Measurements from ENCODE around the gene PDLIM7.
A peak's percentile ranks its signal among the peaks of the same experiment; 100 is the strongest.

PDLIM7 gene

GRCh38 chr5:177478711-177479646, 18.4 kb downstream of the PDLIM7 start:
- TF ChIP-seq POLR2AphosphoS5 (IDR thresholded peaks at IDR 0.05; ENCODE audit: low read depth) (peak; percentile 66), SPI1 (IDR thresholded peaks at IDR 0.05; ENCODE audit: borderline replicate concordance, low read depth) (peak; percentile 75; the same call in 1 of the 2 replicates), CTCF (IDR thresholded peaks at IDR 0.05; ENCODE audit: insufficient read depth, low read length) (no peak)
- Histone ChIP-seq H3K27me3 (ENCODE audit: insufficient read depth, poor library complexity, severe bottlenecking) (no peaks in the 10 kb centered on the region), H3K4me3 (replicated peaks; ENCODE audit: insufficient read depth, low read length) (no peak overlapping the region), H3K27ac (replicated peaks) (peak overlapping the region; percentile 83)
- DNase-seq (ENCODE audit: low read depth in 1 of 2, low spot score in 1 of 2), result peak; percentile 79 to 97

- DNase-seq (ENCODE audit: low read depth in 1 of 2, low spot score in 1 of 2), result no peak
- no peak for TF ChIP-seq GABPA (IDR thresholded peaks at IDR 0.05; ENCODE audit: low read depth)
- H3K4me3 ChIP-seq (replicated peaks; ENCODE audit: insufficient read depth, low read length), result no peak overlapping the region
- H3K27ac ChIP-seq (replicated peaks), result peak overlapping the region; percentile 83
- H3K27me3 ChIP-seq (ENCODE audit: insufficient read depth, poor library complexity, severe bottlenecking), result no peaks in the 10 kb centered on the region
Observed at GRCh38 chr5:177477701-177478477, 19.5 kb downstream of the PDLIM7 start.

GRCh38 chr5:177476531-177477233, 20.7 kb downstream of the PDLIM7 start:
- Histone ChIP-seq H3K4me3 (replicated peaks; ENCODE audit: insufficient read depth, low read length) (no peak overlapping the region), H3K27ac (replicated peaks) (no peak overlapping the region), H3K27me3 (ENCODE audit: insufficient read depth, poor library complexity, severe bottlenecking) (no peaks in the 10 kb centered on the region)
- no peak for DNase-seq (ENCODE audit: low read depth in 1 of 2, low spot score in 1 of 2)
- TF ChIP-seq SPI1 (IDR thresholded peaks at IDR 0.05; ENCODE audit: borderline replicate concordance, low read depth), result peak; percentile 55; the same call in 1 of the 2 replicates
- no peak for TF ChIP-seq POLR2AphosphoS5 (IDR thresholded peaks at IDR 0.05; ENCODE audit: low read depth)

- H3K27ac ChIP-seq (replicated peaks), result no peak overlapping the region
Observed at GRCh38 chr5:177475563-177476427, 21.6 kb downstream of the PDLIM7 start.

More at GRCh38 chr5:177475563-177476427, 21.6 kb downstream of the PDLIM7 start:
- Histone ChIP-seq H3K4me3 (replicated peaks; ENCODE audit: insufficient read depth, low read length) (no peak overlapping the region), H3K27me3 (ENCODE audit: insufficient read depth, poor library complexity, severe bottlenecking) (no peaks in the 10 kb centered on the region)
- DNase-seq (ENCODE audit: low read depth in 1 of 2, low spot score in 1 of 2), result no peak
- TF ChIP-seq POLR2AphosphoS5 (IDR thresholded peaks at IDR 0.05; ENCODE audit: low read depth), result no peak
- no peak for TF ChIP-seq CTCF (IDR thresholded peaks at IDR 0.05; ENCODE audit: insufficient read depth, low read length)
- no peak for TF ChIP-seq GABPA (IDR thresholded peaks at IDR 0.05; ENCODE audit: low read depth)
- TF ChIP-seq SPI1 (IDR thresholded peaks at IDR 0.05; ENCODE audit: borderline replicate concordance, low read depth), result no peak
- TF ChIP-seq REST (IDR thresholded peaks at IDR 0.05; ENCODE audit: insufficient replicate concordance, low read depth), result no peak

Measured in HL-60 (cell line).